D721Med (cell line): ENCODE results near the gene GAS6.
"Not testable (repeated sequence)": the region's sequence is repeated elsewhere in the genome, so short reads cannot be mapped to it uniquely, and the experiment has no call there.

Source experiments
- DNase-seq: peaks from one replicate; pipeline ENCODE4 v3.0.0; 2011; ENCODE audit warnings: low spot score; ENCODE audit not compliant: insufficient read length
- FAIRE-seq: peaks from 2 replicates; lab custom pipeline; 2011; peaks lifted over from hg19 to GRCh38; lab: Jason Lieb, UNC
- CTCF ChIP-seq: IDR thresholded peaks from 2 replicates; pipeline ENCODE4 v1.5.1; 2012; ENCODE audit warnings: mild to moderate bottlenecking, control low read depth; ENCODE audit not compliant: insufficient read depth; ENCODE audit errors: missing control alignments

The GAS6 gene

GRCh38 chr13:113802090-113802531 lies 61.8 kb downstream of the GAS6 start:
- no peak for DNase-seq
- FAIRE-seq = no peak
- no peak for TF ChIP-seq CTCF

GRCh38 chr13:113801289-113801961 lies 62.5 kb downstream of the GAS6 start:
- no peak for TF ChIP-seq CTCF
- FAIRE-seq (no peak), DNase-seq (no peak)

GRCh38 chr13:113800576-113800926 lies 63.3 kb downstream of the GAS6 start:
- TF ChIP-seq CTCF = no peak
- FAIRE-seq (no peak), DNase-seq (no peak)

- DNase-seq (no peak), FAIRE-seq (no peak)
- no peak for TF ChIP-seq CTCF
These were observed 65.6 kb downstream of the GAS6 start for GRCh38 chr13:113798200-113798811.

- DNase-seq = no peak
- FAIRE-seq = no peak
- TF ChIP-seq CTCF = no peak
These were observed 66.8 kb downstream of the GAS6 start for GRCh38 chr13:113796964-113797676.

- DNase-seq (no peak), FAIRE-seq (no peak)
- TF ChIP-seq CTCF = no peak
These were observed 67.5 kb downstream of the GAS6 start for GRCh38 chr13:113796211-113796963.

- not testable (repeated sequence) for DNase-seq, FAIRE-seq
These were observed 68.5 kb downstream of the GAS6 start for GRCh38 chr13:113795362-113795761.
